HEK293T (cell line): Measurements from ENCODE around the gene NGF.

Experiments used
- ARNT ChIP-seq: fragments of 450-650 bp; IDR thresholded peaks from 2 replicates; pipeline ENCODE4 v1.6.1; 2017; ENCODE audit warnings: mild to moderate bottlenecking
- BHLHE40 ChIP-seq: fragments of 450-650 bp; IDR thresholded peaks from 2 replicates; pipeline ENCODE4 v1.6.1; 2016; ENCODE audit warnings: mild to moderate bottlenecking, moderate library complexity, borderline replicate concordance
- CTBP1 ChIP-seq: fragments of 450-650 bp; IDR thresholded peaks from 2 replicates; pipeline ENCODE4 v1.6.1; 2016; ENCODE audit warnings: borderline replicate concordance
- ELF4 ChIP-seq: fragments of 450-650 bp; IDR thresholded peaks from 2 replicates; pipeline ENCODE4 v1.6.1; 2017; ENCODE audit warnings: antibody characterized with exemption
- FOXM1 ChIP-seq: fragments of 450-650 bp; IDR thresholded peaks from 2 replicates; pipeline ENCODE4 v1.6.1; 2017; ENCODE audit warnings: mild to moderate bottlenecking, borderline replicate concordance
- L3MBTL2 ChIP-seq: fragments of 450-650 bp; conservative IDR thresholded peaks from 2 replicates; pipeline ENCODE4 v1.6.1; 2016; ENCODE audit warnings: mild to moderate bottlenecking
- LEF1 ChIP-seq: fragments of 450-650 bp; IDR thresholded peaks from 2 replicates; pipeline ENCODE4 v1.6.1; 2017; ENCODE audit warnings: mild to moderate bottlenecking, borderline replicate concordance
- NFRKB ChIP-seq: fragments of 450-650 bp; IDR thresholded peaks from 2 replicates; pipeline ENCODE4 v1.6.1; 2016; ENCODE audit warnings: mild to moderate bottlenecking, moderate library complexity
- PKNOX1 ChIP-seq: fragments of 450-650 bp; IDR thresholded peaks from 2 replicates; pipeline ENCODE4 v1.6.1; 2016
- SP1 ChIP-seq: fragments of 450-650 bp; IDR thresholded peaks from 2 replicates; pipeline ENCODE4 v1.6.1; 2017
- SUZ12 ChIP-seq: fragments of 450-650 bp; IDR thresholded peaks from 2 replicates; pipeline ENCODE4 v1.6.1; 2016; ENCODE audit warnings: mild to moderate bottlenecking
- TARDBP ChIP-seq: fragments of 450-650 bp; IDR thresholded peaks from 2 replicates; pipeline ENCODE4 v1.6.1; 2016

- TF ChIP-seq CTBP1 (no peak), SP1 (no peak), FOXM1 (no peak), BHLHE40 (no peak), ARNT (no peak), ELF4 (no peak), TARDBP (no peak), PKNOX1 (no peak), L3MBTL2 (no peak), NFRKB (no peak), LEF1 (no peak), SUZ12 (no peak)
Measured at GRCh38 chr1:115373305-115373704, 35.3 kb upstream of the NGF start.
